Myocyte (in vitro differentiated cells): ENCODE results near the gene MBTPS1. TPM values are rescaled to one million over a fixed set of nuclear protein-coding genes. Genes with fewer than 3 reads are reported as not detected.

ENCODE experiments used
- DNase-seq: peaks from one replicate; pipeline ENCODE4 v3.0.0-alpha.2; 2012; ENCODE audit warnings: low read depth
- total RNA-seq: library from RNA; depleted of rRNA; stranded (reverse); fragments of >200 nt; gene quantifications from 2 replicates; pipeline ENCODE4 v1.2.3, GENCODE V29; 2014

The MBTPS1 gene
- total RNA-seq, 1 donor from 2014 or later, result 42.1 TPM

DNA sequence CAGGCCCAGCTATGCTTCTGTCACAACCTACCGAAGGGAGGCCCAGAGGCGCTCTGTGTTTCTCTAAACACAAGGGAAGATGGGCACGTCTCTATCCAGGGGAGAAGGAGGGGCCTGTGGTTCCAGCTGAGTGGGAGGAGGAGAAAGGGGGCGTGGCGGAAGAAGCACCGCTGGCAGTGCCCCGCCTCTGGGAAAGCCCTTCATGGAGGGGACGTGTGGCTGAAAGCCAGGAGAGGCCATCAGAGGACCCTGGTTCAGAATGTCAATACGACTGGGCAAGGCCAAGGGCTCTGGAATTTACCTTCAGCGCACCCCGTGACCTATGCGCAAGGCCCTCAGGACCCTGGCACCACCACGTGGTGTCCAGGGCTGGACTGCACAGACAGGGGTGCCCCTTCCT lies 61.8 kb downstream of the MBTPS1 start:
- no peak for DNase-seq

DNA sequence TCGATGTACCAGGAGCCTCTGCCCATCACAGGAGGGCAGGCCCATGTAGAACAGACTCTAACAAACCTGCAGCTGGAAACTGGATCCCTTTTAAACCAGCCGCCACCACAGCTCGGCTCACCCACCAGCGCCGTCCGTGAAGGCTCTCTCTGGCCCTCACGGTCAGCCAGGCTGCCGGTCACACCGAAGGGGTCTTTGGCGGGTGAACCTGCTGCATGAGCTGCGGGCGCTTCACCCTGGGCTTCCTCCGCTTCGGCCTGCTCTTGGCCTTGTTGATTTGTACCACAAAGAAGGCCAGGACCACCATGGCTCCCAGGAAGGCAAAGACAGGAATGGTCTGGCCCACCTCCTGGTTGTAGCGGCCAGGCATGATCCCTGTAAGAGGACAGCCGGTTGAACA lies 62.5 kb downstream of the MBTPS1 start:
- no peak for DNase-seq

DNA sequence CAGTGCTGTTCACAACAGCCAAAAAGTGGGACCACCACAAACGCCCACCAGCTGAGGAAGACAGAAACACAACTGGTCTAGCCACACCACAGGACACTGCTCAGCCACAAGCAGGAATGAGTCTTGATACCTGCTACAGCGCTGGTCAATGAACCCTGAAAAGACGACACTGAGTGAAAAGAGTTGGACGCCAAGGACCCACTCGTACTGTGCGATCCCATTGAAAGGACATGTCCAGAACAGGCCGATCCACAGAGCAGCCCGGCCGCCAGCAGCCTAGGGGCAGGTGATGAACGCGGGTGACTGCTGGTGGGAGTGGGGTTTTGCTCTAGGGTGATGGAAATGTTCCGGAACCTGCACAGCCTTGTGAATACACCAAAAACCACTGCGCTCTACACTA lies 63.5 kb downstream of the MBTPS1 start:
- DNase-seq, result no peak

DNA sequence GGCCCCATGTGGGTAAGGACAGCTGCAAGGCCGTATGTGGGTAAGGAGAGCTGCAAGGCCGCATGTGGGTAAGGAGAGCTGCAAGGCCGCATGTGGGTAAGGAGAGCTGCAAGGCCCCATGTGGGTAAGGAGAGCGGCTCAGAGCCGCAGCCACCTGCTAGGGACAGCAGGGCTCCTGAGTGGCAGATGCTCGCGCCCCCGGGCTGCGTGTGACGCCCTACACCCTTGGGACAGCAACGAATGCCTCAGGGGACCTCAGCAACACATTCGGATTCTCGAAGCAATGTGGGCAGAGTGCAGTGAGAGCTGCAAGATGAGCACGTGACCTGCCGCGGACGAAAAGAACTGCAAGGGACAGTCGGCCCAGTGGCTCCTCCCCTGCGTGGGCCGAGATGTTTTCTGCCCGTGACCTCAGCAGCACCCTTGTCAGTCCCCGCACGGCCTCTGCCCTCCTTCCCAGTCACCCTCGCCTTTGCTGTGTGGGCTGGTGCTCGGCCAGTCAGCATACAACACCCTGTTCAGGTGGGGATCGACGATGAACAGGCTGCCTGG lies 64.6 kb downstream of the MBTPS1 start:
- DNase-seq, result no peak

DNA sequence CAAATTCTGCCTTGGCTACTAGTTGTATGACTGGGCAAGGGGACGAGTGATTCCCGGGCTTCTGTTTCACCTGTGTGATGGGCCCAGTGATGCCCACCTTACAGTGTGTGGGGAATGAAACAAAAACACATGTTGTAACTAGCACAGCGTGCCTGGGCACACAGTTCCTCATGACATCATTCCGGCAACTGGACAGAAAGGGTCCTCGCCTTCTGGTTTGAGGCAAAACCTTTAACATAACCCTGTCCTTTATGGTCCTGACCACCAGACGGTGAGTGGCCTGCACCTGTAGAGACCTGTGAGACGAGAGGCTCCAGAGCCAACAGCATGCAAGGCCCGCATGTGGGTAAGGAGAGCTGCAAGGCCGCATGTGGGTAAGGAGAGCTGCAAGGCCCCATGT lies 66.4 kb downstream of the MBTPS1 start:
- DNase-seq, result no peak

DNA sequence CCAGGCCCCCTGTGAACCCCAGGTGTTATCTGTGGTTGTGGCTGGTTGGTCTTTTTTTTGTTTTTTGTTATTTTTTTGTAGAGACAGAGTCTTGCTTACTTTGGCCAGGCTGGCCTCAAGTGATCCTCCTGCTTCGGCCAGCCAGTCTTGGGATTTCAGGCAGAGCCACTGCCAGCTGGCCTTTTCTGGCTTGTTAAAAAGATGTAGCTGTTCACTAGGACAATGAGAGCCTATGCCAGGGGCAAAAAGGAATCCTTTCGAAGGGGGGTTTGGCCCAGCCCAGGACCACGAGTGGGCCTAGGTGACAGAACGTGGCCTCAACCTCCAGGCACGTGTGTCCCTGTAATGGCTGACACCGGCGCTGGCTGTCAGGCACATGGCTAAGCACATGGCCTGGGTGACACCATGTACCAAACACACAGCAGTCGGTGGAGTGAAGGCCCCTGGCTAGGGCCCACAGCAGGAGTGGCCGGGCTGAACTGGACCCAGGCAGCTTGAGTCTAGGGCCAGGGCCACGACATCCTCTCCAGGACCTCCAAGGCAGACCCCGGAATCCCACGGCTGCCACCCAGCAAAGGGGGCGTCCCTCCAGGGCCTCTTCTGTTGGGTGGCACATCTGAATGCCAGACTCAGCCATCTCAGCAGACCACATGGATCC lies 67.2 kb downstream of the MBTPS1 start:
- DNase-seq, result no peak

DNA sequence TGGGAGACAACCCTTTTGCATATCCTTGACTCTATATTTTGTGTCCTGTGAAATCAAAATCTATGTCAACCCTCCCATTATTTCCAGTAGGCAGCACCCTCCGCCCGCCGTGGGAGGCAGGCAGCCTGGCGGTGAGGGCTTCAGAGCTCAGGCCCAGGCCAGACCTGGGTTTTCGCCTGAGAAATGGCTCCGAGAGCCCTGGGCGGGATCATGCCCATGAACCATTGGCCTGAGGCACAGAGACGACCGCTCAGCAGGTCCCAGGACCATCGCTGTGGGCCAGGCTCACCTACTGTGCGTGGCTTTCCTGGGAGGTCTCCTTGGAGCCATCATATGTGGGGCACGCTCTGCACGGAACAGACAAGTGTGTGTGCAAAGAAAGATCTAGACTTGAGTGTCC lies 67.9 kb downstream of the MBTPS1 start:
- no peak for DNase-seq

DNA sequence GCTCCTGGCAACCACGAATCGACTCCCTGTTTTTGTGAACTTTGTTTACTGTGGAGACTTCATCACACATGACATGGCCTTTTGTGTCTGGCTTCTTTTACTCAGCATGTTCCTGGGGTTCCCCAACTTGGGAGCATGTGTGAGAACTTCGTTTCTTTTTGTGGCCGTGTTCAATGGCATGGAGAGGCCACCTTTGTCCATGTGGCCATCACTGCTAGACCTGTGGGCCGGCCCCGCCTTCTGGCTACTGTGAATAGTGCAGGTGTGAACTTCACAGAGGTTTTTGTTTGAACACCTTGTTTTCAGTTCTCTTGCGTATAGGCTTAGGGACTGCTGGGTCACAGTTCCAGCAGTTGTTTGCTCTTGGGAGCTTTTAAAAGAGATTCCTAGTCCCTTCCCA lies 68.5 kb downstream of the MBTPS1 start:
- no peak for DNase-seq

DNA sequence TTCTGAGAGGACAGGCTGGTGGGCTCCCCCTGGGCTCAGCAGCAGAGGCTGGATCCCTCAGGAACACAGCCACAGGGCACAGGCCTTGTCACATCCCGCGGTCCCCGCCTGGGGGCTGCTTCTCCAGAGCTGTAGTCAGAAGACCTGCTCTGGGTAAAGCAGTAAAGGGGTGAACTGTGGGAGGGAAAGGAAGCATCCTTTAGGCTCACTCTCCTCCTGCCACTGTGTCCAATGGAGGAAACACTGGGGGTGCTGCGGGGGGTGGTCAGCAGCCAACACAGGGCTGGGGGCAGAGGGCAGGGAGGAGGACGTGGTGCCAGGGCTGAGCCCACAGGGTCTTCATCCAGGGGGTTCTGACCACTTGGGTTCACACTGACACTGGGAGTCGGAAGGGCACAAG lies 69.1 kb downstream of the MBTPS1 start:
- no peak for DNase-seq

DNA sequence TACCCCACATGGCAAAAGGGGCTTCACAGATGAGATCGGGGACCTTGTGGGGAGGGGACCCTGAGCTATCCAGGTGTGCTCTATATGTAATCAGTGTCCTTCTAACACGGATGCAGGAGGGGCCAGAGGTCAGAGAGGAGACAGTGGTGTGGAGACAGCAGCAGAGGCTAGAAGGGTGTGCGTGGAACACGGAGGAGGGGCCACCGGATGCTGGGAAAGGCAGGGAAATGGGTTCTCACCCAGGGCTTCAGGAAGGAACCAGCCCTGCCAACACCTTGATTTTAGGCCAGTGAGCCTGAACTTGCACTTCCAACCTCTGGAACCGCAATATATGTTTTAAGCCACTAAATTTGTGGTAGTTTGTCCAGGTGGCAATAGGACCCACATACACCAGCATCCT lies 69.5 kb downstream of the MBTPS1 start:
- no peak for DNase-seq

DNA sequence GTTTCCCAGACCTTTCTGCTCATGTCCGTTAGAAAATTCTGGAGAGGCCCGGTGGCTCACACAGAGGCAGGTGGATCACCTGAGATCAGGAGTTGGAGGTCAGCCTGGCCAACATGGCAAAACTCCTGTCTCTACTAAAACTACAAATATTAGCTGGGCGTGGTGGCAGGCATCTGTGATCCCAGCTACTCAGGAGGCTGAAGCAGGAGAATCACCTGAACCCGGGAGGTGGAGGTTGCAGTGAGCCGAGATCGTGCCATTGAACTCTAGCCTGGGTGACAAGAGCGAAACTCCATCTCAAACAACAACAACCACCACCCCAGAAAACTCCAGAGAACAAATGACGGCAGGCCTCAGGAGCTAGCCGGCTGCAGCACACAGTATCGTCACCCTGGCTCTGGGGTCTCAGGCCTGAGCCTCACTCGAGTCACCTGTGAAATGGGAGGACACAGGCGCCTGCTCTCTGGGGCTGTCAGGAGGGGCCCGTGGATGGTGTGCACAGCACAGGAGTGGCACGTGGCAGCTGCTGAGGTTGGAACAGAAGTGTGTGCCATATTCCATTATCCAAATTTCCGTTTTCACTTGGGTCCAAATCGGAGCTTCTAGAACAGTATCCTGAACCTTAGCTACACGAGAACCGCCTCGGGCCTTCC lies 70.8 kb downstream of the MBTPS1 start:
- DNase-seq, result no peak

DNA sequence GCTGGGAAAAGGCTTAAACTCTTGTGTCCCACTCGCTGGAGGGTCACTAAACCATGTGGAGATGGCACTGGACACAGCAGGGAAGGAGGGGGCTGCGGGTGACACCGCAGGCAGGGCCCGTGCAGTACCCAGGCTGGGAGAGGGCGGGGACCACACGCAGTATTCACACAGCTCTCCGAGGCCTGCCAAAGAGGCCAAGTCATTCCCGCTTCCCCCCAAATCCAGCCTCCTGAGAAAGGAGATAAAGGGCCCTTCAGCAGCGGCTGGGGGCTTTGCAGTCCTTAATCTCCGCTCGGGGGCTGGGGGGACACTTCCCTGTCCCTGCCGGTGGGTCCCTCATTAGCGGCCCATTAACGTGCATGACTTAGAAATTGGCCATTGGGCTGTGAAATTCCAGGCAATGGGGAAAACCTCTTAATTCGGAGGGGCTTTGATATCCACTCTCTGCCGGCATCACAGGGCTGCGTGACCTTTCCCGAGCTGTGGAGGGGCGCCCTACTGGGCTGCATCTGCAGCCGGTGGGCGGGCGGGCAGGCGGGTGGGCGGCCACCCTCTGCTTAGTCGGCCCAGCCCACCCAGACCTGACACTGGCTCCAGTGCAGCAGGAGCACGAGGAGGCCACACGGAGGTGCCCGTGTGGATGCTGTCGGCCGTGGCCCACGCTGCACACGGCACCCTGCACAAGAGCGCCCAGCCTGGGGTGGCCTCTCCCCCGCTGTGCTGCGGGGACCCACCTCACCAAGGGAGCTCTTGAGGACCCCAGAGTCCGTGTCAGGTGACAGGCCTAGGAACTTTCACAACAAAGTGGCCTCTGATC lies 71.5 kb downstream of the MBTPS1 start:
- DNase-seq, result no peak

DNA sequence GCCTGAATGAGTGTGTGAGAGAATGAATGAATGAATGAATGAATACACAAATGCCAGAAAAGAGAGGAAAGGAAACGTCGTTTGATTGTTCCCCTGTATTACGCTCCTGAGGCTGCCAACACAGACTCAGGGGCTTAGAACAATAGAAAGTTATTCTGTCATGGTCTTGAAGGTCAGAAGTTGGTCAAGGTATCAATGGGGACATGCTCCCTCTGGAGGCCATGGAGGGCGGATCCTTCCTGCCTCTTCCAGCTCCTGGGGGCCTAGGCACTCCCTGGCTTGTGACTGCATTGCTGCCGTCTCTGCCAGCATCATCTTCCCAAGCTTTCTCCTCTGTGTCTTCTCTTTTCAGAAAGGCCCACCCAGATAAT lies 72.6 kb downstream of the MBTPS1 start:
- peak; percentile 36 for DNase-seq

DNA sequence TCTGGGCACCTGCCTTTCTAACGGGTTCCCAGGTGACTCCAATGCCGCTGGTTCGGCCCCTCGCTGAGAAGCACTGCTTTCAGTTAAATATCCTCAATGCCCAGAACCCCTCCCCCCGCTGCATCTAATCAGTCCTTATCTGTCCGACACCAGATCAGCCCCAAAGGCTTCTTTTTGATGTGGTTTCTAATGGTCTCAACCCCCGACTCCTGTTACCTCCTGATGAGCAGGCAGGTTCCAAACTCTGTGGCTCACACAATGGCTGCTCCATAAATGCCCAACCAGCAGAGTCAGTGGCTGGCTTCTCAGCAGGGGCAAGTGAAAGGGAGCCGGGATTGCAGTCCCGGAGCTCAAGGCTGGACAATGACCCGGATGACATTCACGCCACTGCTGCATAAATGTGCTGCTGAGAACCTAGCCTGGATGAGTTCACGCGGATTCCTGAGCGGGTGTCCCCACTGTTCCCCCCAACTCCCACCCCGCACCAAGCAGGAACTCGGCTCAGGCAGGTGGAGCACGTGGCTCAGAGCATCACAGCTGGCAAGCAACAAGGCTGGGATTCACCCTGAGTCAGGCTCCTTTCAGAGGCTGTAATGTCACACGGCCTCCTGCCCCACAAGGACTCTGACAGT lies 73.1 kb downstream of the MBTPS1 start:
- no peak for DNase-seq

DNA sequence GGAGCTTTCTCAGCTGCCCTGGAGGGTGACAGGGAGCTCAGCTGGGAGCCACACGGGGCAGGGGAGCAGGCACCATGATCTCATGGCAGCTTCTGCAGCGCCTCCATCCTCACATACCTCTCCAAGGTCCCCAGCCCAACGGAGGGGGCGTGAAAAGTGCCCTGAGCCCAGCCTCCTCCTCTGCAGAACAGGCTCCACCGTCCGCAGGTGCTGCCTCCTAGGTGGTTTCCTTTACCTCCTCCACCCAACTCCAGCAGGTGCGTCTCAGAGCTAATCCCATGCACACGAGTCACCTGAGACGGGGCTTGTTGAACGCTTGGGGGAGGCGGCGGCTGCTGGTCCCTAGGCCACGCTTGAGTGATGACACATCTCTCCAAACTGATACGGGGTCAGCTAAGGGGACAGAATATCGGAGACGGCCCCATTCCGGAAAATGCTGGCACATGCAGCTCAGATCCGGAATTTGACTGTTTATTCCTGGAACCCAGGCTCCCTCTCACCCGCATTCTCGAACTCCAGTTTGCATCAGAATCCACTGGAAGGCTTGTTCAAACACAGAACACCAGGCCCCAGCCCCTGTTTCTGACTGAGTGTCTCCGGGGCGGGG lies 73.8 kb downstream of the MBTPS1 start:
- no peak for DNase-seq

DNA sequence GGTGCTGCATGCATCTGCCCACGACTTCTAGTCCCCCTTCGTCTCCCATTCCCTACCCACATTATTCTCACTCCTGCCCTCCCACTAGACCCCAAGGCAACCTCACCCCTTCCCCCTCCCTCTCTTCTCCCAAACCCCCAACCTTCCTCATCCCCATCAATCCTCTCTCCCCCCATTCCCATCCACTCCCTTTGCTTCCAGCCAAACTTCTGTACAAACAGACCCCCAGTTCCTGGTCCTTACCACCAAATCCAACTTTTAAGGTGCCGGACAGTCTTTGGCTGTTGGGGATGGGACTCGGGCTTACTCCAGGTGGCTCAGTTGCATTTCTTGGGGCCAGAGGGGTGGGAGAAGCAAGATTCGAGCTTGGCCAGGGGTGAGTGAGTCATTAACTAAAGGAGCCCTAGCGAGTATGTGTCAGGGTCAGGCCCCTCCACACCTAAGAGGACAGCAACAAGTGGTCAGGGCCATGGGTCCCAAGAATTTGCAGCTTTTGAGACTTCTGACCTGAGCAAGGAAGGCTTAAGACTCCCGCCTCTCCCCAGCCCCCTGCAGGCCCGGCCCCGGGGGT lies 74.3 kb downstream of the MBTPS1 start, which contains the start of gene SLC38A8:
Gene SLC38A8 (minus strand): TSS at position 488 of the 571 bp plus-strand sequence. CDS start 638 bp downstream, outside the sequence.
- no peak for DNase-seq

DNA sequence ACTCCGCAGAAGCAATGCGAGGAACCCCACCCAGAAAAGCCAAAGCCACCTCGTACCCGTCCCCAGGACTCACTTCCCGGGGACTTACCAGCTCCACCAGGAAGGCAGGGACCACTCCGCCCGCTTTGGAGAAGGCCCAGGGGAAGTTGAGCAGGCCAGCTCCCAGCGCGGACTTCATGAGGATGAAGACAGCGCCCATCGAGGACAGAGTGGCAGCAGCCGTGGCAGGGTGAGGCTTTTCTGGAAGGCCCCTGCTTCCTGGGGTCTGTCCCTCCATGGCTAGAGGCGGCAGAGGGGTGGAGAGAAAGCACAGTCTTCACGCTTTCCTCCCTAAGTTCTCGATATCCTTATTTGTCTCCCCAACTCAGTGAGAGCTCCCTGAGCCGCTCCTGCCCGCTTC lies 74.9 kb downstream of the MBTPS1 start:
- DNase-seq, result no peak

DNA sequence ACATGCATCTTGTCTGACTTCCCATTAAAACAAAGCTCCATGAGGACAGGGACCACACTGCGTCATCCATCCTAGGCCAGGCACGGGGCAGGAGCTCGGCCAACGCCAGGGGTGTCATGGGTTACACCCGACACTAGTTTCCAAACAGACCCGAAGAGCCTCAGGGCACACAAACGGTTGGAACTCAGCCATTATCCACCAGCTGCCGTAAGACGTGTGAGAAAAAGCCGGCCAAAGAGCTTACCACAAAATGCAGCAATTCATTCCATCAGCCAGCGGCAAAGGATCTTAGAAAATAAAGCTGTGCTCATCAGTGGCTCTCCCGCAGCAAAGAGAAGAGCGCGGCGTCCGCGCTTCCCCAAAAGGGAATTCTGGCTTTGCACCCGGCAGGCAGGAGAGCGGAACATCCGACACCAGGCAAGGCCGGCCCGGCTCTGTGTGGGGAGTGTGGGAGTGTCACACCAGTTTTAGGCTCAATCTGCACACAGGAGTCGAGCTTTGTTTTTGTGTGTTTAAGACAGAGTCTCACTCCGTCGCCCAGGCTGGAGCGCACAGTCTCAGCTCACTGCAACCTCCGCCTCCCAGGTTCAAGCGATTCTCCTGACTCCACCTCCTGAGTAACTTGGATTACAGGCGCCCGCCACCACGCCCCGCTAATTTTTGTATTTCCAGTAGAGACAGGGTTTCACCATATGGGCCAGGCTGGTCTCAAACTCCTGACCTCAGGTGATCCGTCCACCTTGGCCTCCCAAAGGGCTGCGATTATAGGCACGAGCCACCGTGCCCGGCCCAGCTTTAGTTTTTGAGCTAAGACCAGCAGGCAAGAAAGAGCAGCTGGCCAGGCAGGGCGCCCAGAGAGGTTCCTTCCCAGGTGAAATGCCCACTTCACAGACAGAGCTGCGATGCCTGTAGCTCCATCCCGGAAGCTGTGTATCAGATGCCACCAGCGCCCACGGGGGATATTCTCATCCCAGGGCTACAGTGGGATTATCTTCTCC lies 75.6 kb downstream of the MBTPS1 start:
- DNase-seq, result peak; percentile 88

DNA sequence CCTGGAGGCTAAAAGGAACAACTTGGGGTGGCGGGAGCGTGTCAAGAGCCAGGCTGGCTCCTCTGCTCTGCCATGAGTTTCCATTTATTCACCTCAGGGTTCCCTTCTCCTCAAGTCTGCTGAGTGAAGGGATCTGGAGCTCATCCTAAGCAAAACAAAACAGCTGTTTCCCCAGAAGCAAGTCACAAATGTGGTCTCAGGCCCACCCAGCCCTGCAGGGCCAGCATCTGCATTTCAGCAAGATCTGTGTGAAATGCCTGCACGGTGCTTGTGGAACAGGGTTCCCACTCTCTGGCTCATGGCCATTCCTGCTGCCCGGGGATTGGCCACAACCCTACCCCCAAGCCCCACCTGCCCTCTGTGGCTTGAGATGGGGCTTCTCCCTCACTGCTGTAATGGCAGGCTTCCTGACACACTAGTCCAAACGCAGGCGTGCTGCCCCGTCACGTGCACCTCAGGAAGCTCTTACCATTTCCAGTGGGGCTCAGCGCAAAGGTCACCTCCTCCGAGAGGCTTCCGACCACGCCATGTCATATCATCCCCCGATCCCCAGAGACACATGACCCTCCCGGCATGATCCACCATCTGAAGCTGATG lies 76.4 kb downstream of the MBTPS1 start:
- DNase-seq, result peak; percentile 31
